GM12878 (cell line): ENCODE data around the gene CORO1C. TPM values are rescaled to one million over a fixed set of nuclear protein-coding genes. Genes with fewer than 3 reads are reported as not detected.
A peak's percentile ranks its signal among the peaks of the same experiment; 100 is the strongest.

Experiments used
- ATAC-seq: fragments of 200-7000 bp; cut with Tn5 transposase; 3 replicates; pipeline ENCODE4 v1.9.1; 2020; ENCODE audit warnings: mild to moderate bottlenecking, moderate library complexity
- BruUV-seq: library from RNA; stranded (reverse); fragments of 400-500 nt; replicated peaks from 2 replicates; lab custom pipeline; 2021; lab: Mats Ljungman, UMichigan
- CTCF ChIA-PET: fragments of 300-600 bp; sonication (Branson Sonifier 250); formaldehyde crosslinking; extraction: SDS; loops from one replicate; lab custom pipeline; 2021; ENCODE audit warnings: inconsistent platforms; lab: Yijun Ruan, JAX
- POLR2A ChIA-PET: fragments of 350-600 bp; formaldehyde crosslinking; extraction: SDS; loops from one replicate; lab custom pipeline; 2021; ENCODE audit warnings: inconsistent platforms; lab: Charles Lee
- RAD21 ChIA-PET: fragments of 300-600 bp; sonication (Branson Sonifier 250); formaldehyde crosslinking; loops from one replicate; lab custom pipeline; 2023; ENCODE audit warnings: antibody characterized with exemption; ENCODE audit not compliant: unreplicated experiment; lab: Charles Lee
- SMC1A ChIA-PET: fragments of 300-600 bp; sonication (Branson Sonifier 250); formaldehyde crosslinking; loops from one replicate; lab custom pipeline; 2023; ENCODE audit not compliant: unreplicated experiment, uncharacterized antibody; lab: Charles Lee
- DNase-seq: peaks from one replicate; pipeline ENCODE4 v3.0.0-alpha.2; 2011; ENCODE audit warnings: low read depth, low spot score
- FAIRE-seq: peaks from 3 replicates; lab custom pipeline; 2011; peaks lifted over from hg19 to GRCh38; lab: Jason Lieb, UNC
- H2AFZ ChIP-seq: 2 replicates; pipeline ENCODE4 v1.6.0; 2011; ENCODE audit warnings: low read depth, low read length, control low read depth; ENCODE audit not compliant: control insufficient read depth
- H3K27ac ChIP-seq: 2 replicates; pipeline ENCODE4 v1.5.1; 2011; ENCODE audit warnings: control low read depth; ENCODE audit not compliant: control insufficient read depth, insufficient read depth
- H3K27me3 ChIP-seq, 2 experiments: replicated peaks in 1 of 2; 2 replicates each; pipeline versions ENCODE4 v1.6.0 to v1.6.1; 2011; ENCODE audit warnings: low read length in 1 of 2; ENCODE audit not compliant: control insufficient read depth in 2 of 2, insufficient read depth in 2 of 2
- H3K36me3 ChIP-seq, 2 experiments: 2 replicates each; pipeline ENCODE4 v1.5.1; 2011; ENCODE audit warnings: low read length in 1 of 2; ENCODE audit not compliant: control insufficient read depth in 2 of 2, insufficient read depth in 2 of 2
- H3K4me1 ChIP-seq: 2 replicates; pipeline ENCODE4 v1.6.1; 2011; ENCODE audit warnings: mild to moderate bottlenecking, low read length, moderate library complexity, mixed read lengths; ENCODE audit not compliant: control insufficient read depth, insufficient read depth
- H3K4me2 ChIP-seq: 2 replicates; pipeline ENCODE4 v1.6.0; 2011; ENCODE audit warnings: control low read depth; ENCODE audit not compliant: control insufficient read depth, insufficient read depth
- H3K4me3 ChIP-seq: fragments of 200-600 bp; sonication (generic); 2 replicates; pipeline ENCODE4 v1.5.1; 2016
- H3K79me2 ChIP-seq: 2 replicates; pipeline ENCODE4 v1.6.0; 2011; ENCODE audit warnings: low read length; ENCODE audit not compliant: control insufficient read depth, insufficient read depth
- H3K9ac ChIP-seq: 2 replicates; pipeline ENCODE4 v1.8.0; 2011; ENCODE audit warnings: low read length, control low read depth, mixed read lengths; ENCODE audit not compliant: control insufficient read depth, insufficient read depth
- H3K9me3 ChIP-seq: replicated peaks from 3 replicates; pipeline ENCODE4 v1.5.1; 2011; ENCODE audit warnings: mild to moderate bottlenecking, low read length; ENCODE audit not compliant: control insufficient read depth, insufficient read depth
- H4K20me1 ChIP-seq: 2 replicates; pipeline ENCODE4 v1.6.0; 2011; ENCODE audit not compliant: control insufficient read depth, insufficient read depth
- BRCA1 ChIP-seq: IDR thresholded peaks from 2 replicates; pipeline ENCODE4 v1.6.1; 2011; ENCODE audit warnings: low read depth, low read length, improper control_type of control experiment
- KDM1A ChIP-seq: fragments of 200-600 bp; sonication (generic); IDR thresholded peaks from 2 replicates; pipeline ENCODE4 v1.6.1; 2016; ENCODE audit warnings: borderline replicate concordance
- LARP7 ChIP-seq: fragments of 450-650 bp; IDR thresholded peaks from 2 replicates; pipeline ENCODE4 v1.6.1; 2017; ENCODE audit warnings: mild to moderate bottlenecking
- REST ChIP-seq: IDR thresholded peaks from 2 replicates; pipeline ENCODE4 v1.6.1; 2012; ENCODE audit warnings: mild to moderate bottlenecking, low read depth, low read length
- SUPT20H ChIP-seq: IDR thresholded peaks from 2 replicates; pipeline ENCODE4 v1.6.1; 2011; ENCODE audit warnings: low read depth, mild to moderate bottlenecking, low read length, moderate library complexity, borderline replicate concordance; ENCODE audit not compliant: control insufficient read depth
- ZNF274 ChIP-seq: IDR thresholded peaks from one replicate; pipeline ENCODE4 v1.8.0; 2011; ENCODE audit not compliant: insufficient read length, insufficient read depth
- WGBS: methylation state at CpG from one replicate; pipeline ENCODE4 v1.1.6; 2016; ENCODE audit warnings: low lambda C conversion rate; ENCODE audit not compliant: insufficient replicate concordance, insufficient coverage; ENCODE audit errors: missing lambda C conversion rate; 5-methylcytosine and 5-hydroxymethylcytosine counted together
- in situ Hi-C: fragments of 300-500 bp; cut with MboI; formaldehyde crosslinking; loops from 9 replicates; pipeline ENCODE4 v1.14.3; 2018; ENCODE audit warnings: mixed read lengths
- intact Hi-C: fragments of 100-400 bp; cut with micrococcal nuclease; formaldehyde crosslinking; loops from one replicate; pipeline ENCODE4 v1.14.2; 2022; ENCODE audit not compliant: unreplicated experiment
- polyA plus RNA-seq, 11 experiments: library from polyadenylated mRNA; depleted of rRNA in 4 of 11; unstranded in 6 of 11; stranded (reverse) in 5 of 11; fragments of >200 nt; fragmentation: Nextera tagmentation in 4 of 11; fragmentation: Illumina TruSeq in 1 of 11; extraction: Ambion mirVana in 4 of 11; extraction: Trizol in 1 of 11; gene quantifications; 1 replicate in 1 of 11; 2 replicates in 10 of 11; pipeline versions ENCODE4 v1.2.1 to v1.2.3, GENCODE V29; 2011 to 2016; ENCODE audit warnings: inconsistent platforms in 2 of 11, missing spikeins in 2 of 11, low read depth in 1 of 11
- total RNA-seq, 4 experiments: library from RNA; depleted of rRNA in 3 of 4; stranded (reverse); fragments of >200 nt in 3 of 4; fragmentation: Illumina TruSeq in 1 of 4; extraction: Trizol in 1 of 4; gene quantifications; 2 replicates each; pipeline versions ENCODE4 v1.2.1 to v1.2.3, GENCODE V29; 2013 to 2021

The CORO1C gene
- total and polyA plus RNA-seq, 10 of the 15 experiments (the other 5 are each of a cell fraction or from before 2014, with no cell fraction given): 52.7 to 254 (median 171) TPM

GRCh38 chr12:108666401-108666881 is 64.9 kb downstream of the CORO1C start:
- no peak overlapping the region for H3K4me2 ChIP-seq
- BruUV-seq: no TSS peak
- H3K27me3 ChIP-seq: no peaks in the 10 kb centered on the region
- WGBS: 96% methylated on average over 3 of the region's 3 CpGs
- H3K4me3 ChIP-seq: no peak overlapping the region
- no peaks in the 10 kb centered on the region; the same call in 1 of the 3 replicates for H3K9me3 ChIP-seq
- no peak overlapping the region for H3K9ac ChIP-seq
- no peak overlapping the region for H2AFZ ChIP-seq
- ATAC-seq (no peak), DNase-seq (no peak), FAIRE-seq (no peak)
- in situ Hi-C loops (loop anchor here (10.0 kb wide), 1 partner anchor 428 kb away; the partner anchor contains the start of genes ALKBH2 and UNG), intact Hi-C loops (no loop called here)
- H3K79me2 ChIP-seq: peaks cover 67% of the 10 kb centered on the region
- peak overlapping the region; percentile 96 for H3K27ac ChIP-seq
- peaks cover 51% of the 10 kb centered on the region for H3K4me1 ChIP-seq
- no peak for TF ChIP-seq SUPT20H
- TF ChIP-seq BRCA1: no peak
- no peak for TF ChIP-seq ZNF274
- TF ChIP-seq REST: no peak
- TF ChIP-seq LARP7: no peak
- TF ChIP-seq KDM1A: no peak
- H3K36me3 ChIP-seq: peaks cover 6 to 17% of the 10 kb centered on the region in 2 experiments
- SMC1A ChIA-PET: interaction anchor here (0.7 to 11.9 kb wide), 35 partner anchors 8 to 428 kb away, joined by 3 to 293 read pairs (median 6); partner anchors contain the start of gene CORO1C
- RAD21 ChIA-PET: interaction anchor here (0.7 to 8.8 kb wide), 25 partner anchors 13 to 429 kb away, joined by 3 to 221 read pairs (median 4); partner anchors contain the start of gene SELPLG
- CTCF ChIA-PET: interaction anchor here (0.7 to 11.0 kb wide), 29 partner anchors 13 to 427 kb away, joined by 3 to 252 read pairs (median 4); partner anchors contain the start of genes ALKBH2, ISCU, SELPLG and SSH1
- H4K20me1 ChIP-seq: no peaks in the 10 kb centered on the region
- POLR2A ChIA-PET: interaction anchor here (0.7 to 3.0 kb wide), 13 partner anchors 13 to 184 kb away, joined by 3 to 8 read pairs (median 5); no protein-coding TSS in a partner anchor
